KMS-11 (cell line): Measurements from ENCODE around the gene ELMO1.

Source experiments
- H2AFZ ChIP-seq: fragments of 200-600 bp; sonication (generic); 2 replicates; pipeline ENCODE4 v1.6.1; 2016; ENCODE audit warnings: antibody characterized with exemption, mixed run types, low read depth
- H3K27ac ChIP-seq: fragments of 200-600 bp; sonication (generic); 2 replicates; pipeline ENCODE4 v1.6.1; 2016; ENCODE audit warnings: mild to moderate bottlenecking, mixed run types
- H3K27me3 ChIP-seq: fragments of 200-600 bp; sonication (generic); 2 replicates; pipeline ENCODE4 v1.6.1; 2017; ENCODE audit warnings: mild to moderate bottlenecking, low read depth, mixed run types, moderate library complexity; ENCODE audit not compliant: insufficient read depth
- H3K36me3 ChIP-seq: fragments of 200-600 bp; sonication (generic); 2 replicates; pipeline ENCODE4 v1.6.1; 2017; ENCODE audit warnings: mild to moderate bottlenecking, mixed run types; ENCODE audit not compliant: insufficient read depth
- H3K4me1 ChIP-seq: fragments of 200-600 bp; sonication (generic); 2 replicates; pipeline ENCODE4 v1.6.1; 2016; ENCODE audit warnings: mild to moderate bottlenecking, low read depth, mixed run types; ENCODE audit not compliant: poor library complexity, severe bottlenecking
- H3K4me2 ChIP-seq: fragments of 200-600 bp; sonication (generic); 2 replicates; pipeline ENCODE4 v1.7.0; 2016; ENCODE audit warnings: mild to moderate bottlenecking, mixed run types
- H3K4me3 ChIP-seq: fragments of 200-600 bp; sonication (generic); IDR thresholded peaks from 2 replicates; pipeline ENCODE4 v1.6.1; 2017; ENCODE audit warnings: low read depth, low read length, mixed read lengths; ENCODE audit not compliant: insufficient read depth
- H3K79me2 ChIP-seq: fragments of 200-600 bp; sonication (generic); 2 replicates; pipeline ENCODE4 v1.6.1; 2016; ENCODE audit warnings: low read depth, mixed run types; ENCODE audit not compliant: insufficient read depth
- H3K9ac ChIP-seq: fragments of 200-600 bp; sonication (generic); 2 replicates; pipeline ENCODE4 v1.6.1; 2016; ENCODE audit warnings: mild to moderate bottlenecking, mixed run types
- H4K20me1 ChIP-seq: fragments of 200-600 bp; sonication (generic); 2 replicates; pipeline ENCODE4 v1.6.1; 2016; ENCODE audit warnings: mild to moderate bottlenecking, mixed run types; ENCODE audit not compliant: insufficient read depth
- CTCF ChIP-seq: fragments of 200-600 bp; sonication (generic); conservative IDR thresholded peaks from 2 replicates; pipeline ENCODE4 v1.6.1; 2017; ENCODE audit warnings: low read depth, mild to moderate bottlenecking, antibody characterized with exemption, low read length, moderate library complexity, mixed read lengths

Gene ELMO1

DNA sequence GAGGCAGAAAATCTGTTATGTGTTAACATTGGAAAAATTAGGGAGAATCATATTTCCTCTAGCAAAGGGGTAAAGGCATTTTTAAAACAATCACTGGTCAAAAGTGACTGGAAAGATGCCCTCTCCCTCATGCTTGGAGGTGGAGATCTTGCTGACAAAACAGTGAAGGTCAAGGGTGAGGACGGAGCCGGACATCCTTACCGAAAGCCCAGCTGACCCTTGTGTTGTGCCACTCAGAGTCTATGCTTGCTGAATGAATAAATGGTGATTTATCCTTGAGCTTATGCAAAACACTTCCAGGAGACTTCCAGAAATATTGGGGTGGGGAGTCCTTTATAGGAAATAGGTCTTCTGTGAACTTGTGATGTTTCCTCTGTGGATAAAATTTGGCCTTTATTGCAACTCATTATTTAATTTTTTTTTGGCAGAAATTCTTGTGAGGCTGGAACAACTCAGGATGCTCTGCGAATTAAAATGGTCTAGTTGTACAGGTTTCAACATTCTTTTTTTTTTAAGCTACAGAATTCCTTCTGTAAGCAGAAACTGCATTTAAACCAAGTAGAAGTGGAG, 28.3 kb upstream of the ELMO1 start:
- H2AFZ ChIP-seq: no peak overlapping the region
- no peaks in the 10 kb centered on the region for H3K4me1 ChIP-seq
- no peak overlapping the region for H3K4me2 ChIP-seq
- no peaks in the 10 kb centered on the region for H3K27me3 ChIP-seq
- no peak for TF ChIP-seq CTCF
- no peaks in the 10 kb centered on the region for H4K20me1 ChIP-seq
- H3K27ac ChIP-seq: no peak overlapping the region
- no peak overlapping the region for H3K4me3 ChIP-seq
- no peaks in the 10 kb centered on the region for H3K79me2 ChIP-seq
- no peak overlapping the region for H3K9ac ChIP-seq
- H3K36me3 ChIP-seq: no peaks in the 10 kb centered on the region

DNA sequence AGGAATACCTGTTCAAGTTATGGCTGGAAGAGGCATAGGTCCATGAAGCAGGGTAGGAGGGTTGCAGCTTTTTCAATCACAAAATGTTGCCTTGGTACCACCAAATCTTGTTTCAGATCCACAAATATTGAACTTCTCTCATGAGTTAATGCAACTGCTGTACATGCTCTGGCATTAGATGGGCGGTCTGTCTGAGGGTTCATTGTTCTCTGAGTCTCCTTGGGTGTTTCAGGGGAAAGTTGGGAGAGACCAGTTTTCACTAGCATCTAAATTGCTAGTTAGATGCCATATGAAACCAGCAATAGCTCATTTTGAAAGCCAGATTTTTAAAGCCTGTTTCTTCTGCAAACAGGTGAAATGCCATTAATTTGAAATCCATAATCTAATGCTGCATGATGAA, 27.8 kb upstream of the ELMO1 start:
- H3K36me3 ChIP-seq: no peaks in the 10 kb centered on the region
- no peak for TF ChIP-seq CTCF
- no peak overlapping the region for H3K4me2 ChIP-seq
- no peak overlapping the region for H3K27ac ChIP-seq
- H3K27me3 ChIP-seq: no peaks in the 10 kb centered on the region
- no peak overlapping the region for H3K4me3 ChIP-seq
- no peaks in the 10 kb centered on the region for H3K79me2 ChIP-seq
- no peak overlapping the region for H3K9ac ChIP-seq
- H3K4me1 ChIP-seq: no peaks in the 10 kb centered on the region
- no peaks in the 10 kb centered on the region for H4K20me1 ChIP-seq
- no peak overlapping the region for H2AFZ ChIP-seq

GRCh38 chr7:37475646-37476045, 27.0 kb upstream of the ELMO1 start:
- no peaks in the 10 kb centered on the region for H3K4me1 ChIP-seq
- H3K27me3 ChIP-seq: no peaks in the 10 kb centered on the region
- no peaks in the 10 kb centered on the region for H3K36me3 ChIP-seq
- H3K27ac ChIP-seq: no peak overlapping the region
- H3K79me2 ChIP-seq: no peaks in the 10 kb centered on the region
- no peak overlapping the region for H3K4me3 ChIP-seq
- no peaks in the 10 kb centered on the region for H4K20me1 ChIP-seq
- H3K4me2 ChIP-seq: no peak overlapping the region
- TF ChIP-seq CTCF: no peak
- no peak overlapping the region for H3K9ac ChIP-seq
- H2AFZ ChIP-seq: no peak overlapping the region

- H3K4me1 ChIP-seq: no peaks in the 10 kb centered on the region
- no peaks in the 10 kb centered on the region for H3K79me2 ChIP-seq
- H2AFZ ChIP-seq: no peak overlapping the region
- no peak overlapping the region for H3K4me2 ChIP-seq
- no peak overlapping the region for H3K4me3 ChIP-seq
- H4K20me1 ChIP-seq: no peaks in the 10 kb centered on the region
- no peak overlapping the region for H3K9ac ChIP-seq
- TF ChIP-seq CTCF: no peak
- H3K27me3 ChIP-seq: no peaks in the 10 kb centered on the region
- no peaks in the 10 kb centered on the region for H3K36me3 ChIP-seq
- no peak overlapping the region for H3K27ac ChIP-seq
Observed at GRCh38 chr7:37471619-37472018, 23.0 kb upstream of the ELMO1 start.
